H9 (cell line): ENCODE results near the gene XBP1. TPM values are rescaled to one million over a fixed set of nuclear protein-coding genes. Genes with fewer than 3 reads are reported as not detected.
"Not testable (repeated sequence)": the region's sequence is repeated elsewhere in the genome, so short reads cannot be mapped to it uniquely, and the experiment has no call there.

ENCODE experiments used
- DNase-seq: peaks from one replicate; pipeline ENCODE4 v3.0.0-alpha.2; 2017
- H2AFZ ChIP-seq: one replicate; pipeline ENCODE4 v1.6.1; 2013; ENCODE audit warnings: mild to moderate bottlenecking, low read length, control low read depth, moderate library complexity
- H2AK5ac ChIP-seq: 2 replicates; pipeline ENCODE4 v1.6.1; 2013; ENCODE audit warnings: low read length, control low read depth, mixed read lengths; ENCODE audit not compliant: insufficient read length
- H2BK120ac ChIP-seq: one replicate; pipeline ENCODE4 v1.6.1; 2013; ENCODE audit warnings: low read depth, mild to moderate bottlenecking, low read length, control low read depth, inconsistent platforms; ENCODE audit not compliant: poor library complexity, severe bottlenecking
- H2BK12ac ChIP-seq: 2 replicates; pipeline ENCODE4 v1.6.1; 2013; ENCODE audit warnings: low read length, control low read depth, mixed read lengths, low read depth; ENCODE audit not compliant: insufficient read length
- H2BK15ac ChIP-seq: 2 replicates; pipeline ENCODE4 v1.6.1; 2013; ENCODE audit warnings: low read depth, low read length, control low read depth
- H2BK20ac ChIP-seq: one replicate; pipeline ENCODE4 v1.6.1; 2013; ENCODE audit warnings: low read depth, mild to moderate bottlenecking, low read length, control low read depth, inconsistent platforms; ENCODE audit not compliant: poor library complexity, severe bottlenecking
- H2BK5ac ChIP-seq: 2 replicates; pipeline ENCODE4 v1.6.1; 2013; ENCODE audit warnings: low read length, control low read depth, mixed read lengths; ENCODE audit not compliant: insufficient read length
- H3K14ac ChIP-seq: 2 replicates; pipeline ENCODE4 v1.6.1; 2013; ENCODE audit warnings: low read length, control low read depth; ENCODE audit not compliant: insufficient read depth
- H3K18ac ChIP-seq: 2 replicates; pipeline ENCODE4 v1.6.1; 2013; ENCODE audit warnings: low read depth, mild to moderate bottlenecking, mixed read lengths, low read length, control low read depth; ENCODE audit not compliant: insufficient read length
- H3K23ac ChIP-seq: 2 replicates; pipeline ENCODE4 v1.6.1; 2013; ENCODE audit warnings: low read length, control low read depth, mixed read lengths, low read depth; ENCODE audit not compliant: insufficient read length
- H3K23me2 ChIP-seq: 2 replicates; pipeline ENCODE4 v1.6.1; 2013; ENCODE audit warnings: low read depth, mild to moderate bottlenecking, mixed read lengths, low read length, control low read depth; ENCODE audit not compliant: insufficient read length, poor library complexity, severe bottlenecking
- H3K27ac ChIP-seq: 2 replicates; pipeline ENCODE4 v1.5.1; 2013; ENCODE audit warnings: low read length, control low read depth, mixed read lengths, low read depth; ENCODE audit not compliant: insufficient read length
- H3K27me3 ChIP-seq: 2 replicates; pipeline ENCODE4 v1.6.1; 2013; ENCODE audit warnings: low read length, control low read depth, inconsistent platforms; ENCODE audit not compliant: insufficient read depth
- H3K4ac ChIP-seq: 2 replicates; pipeline ENCODE4 v1.6.1; 2013; ENCODE audit warnings: low read depth, mild to moderate bottlenecking, control low read depth, inconsistent platforms, low read length, moderate library complexity
- H3K4me1 ChIP-seq: 2 replicates; pipeline ENCODE4 v1.6.1; 2013; ENCODE audit warnings: low read length, control low read depth, inconsistent platforms; ENCODE audit not compliant: insufficient read depth
- H3K4me2 ChIP-seq: 2 replicates; pipeline ENCODE4 v1.6.1; 2013; ENCODE audit warnings: low read length, control low read depth, mixed read lengths; ENCODE audit not compliant: insufficient read length, insufficient read depth
- H3K56ac ChIP-seq: 2 replicates; pipeline ENCODE4 v1.6.1; 2013; ENCODE audit warnings: low read depth, mild to moderate bottlenecking, mixed read lengths, low read length, control low read depth; ENCODE audit not compliant: insufficient read length
- H3K79me1 ChIP-seq: 2 replicates; pipeline ENCODE4 v1.6.1; 2013; ENCODE audit warnings: low read depth, mild to moderate bottlenecking, moderate library complexity, low read length, control low read depth, inconsistent platforms; ENCODE audit not compliant: insufficient read depth, poor library complexity, severe bottlenecking
- H3K79me2 ChIP-seq: 2 replicates; pipeline ENCODE4 v1.6.1; 2013; ENCODE audit warnings: low read length, control low read depth, inconsistent platforms; ENCODE audit not compliant: insufficient read depth
- H3K9ac ChIP-seq: 2 replicates; pipeline ENCODE4 v1.6.1; 2013; ENCODE audit warnings: low read length, control low read depth, mixed read lengths; ENCODE audit not compliant: insufficient read length; ENCODE audit errors: extremely low read depth
- H3K9me3 ChIP-seq: one replicate; pipeline ENCODE4 v1.6.1; 2013; ENCODE audit warnings: low read depth, low read length, inconsistent platforms; ENCODE audit not compliant: control insufficient read depth
- H3T11ph ChIP-seq: one replicate; pipeline ENCODE4 v1.6.1; 2013; ENCODE audit warnings: mild to moderate bottlenecking, low read length, control low read depth, inconsistent platforms
- H4K20me1 ChIP-seq: one replicate; pipeline ENCODE4 v1.6.1; 2013; ENCODE audit not compliant: control insufficient read depth, insufficient read length, insufficient read depth
- H4K5ac ChIP-seq: 2 replicates; pipeline ENCODE4 v1.6.1; 2013; ENCODE audit warnings: low read depth, mild to moderate bottlenecking, mixed read lengths, low read length, control low read depth; ENCODE audit not compliant: insufficient read length
- H4K8ac ChIP-seq: replicated peaks from 2 replicates; pipeline ENCODE4 v1.6.1; 2013; ENCODE audit warnings: low read length, control low read depth, mixed read lengths, low read depth; ENCODE audit not compliant: insufficient read length
- H4K91ac ChIP-seq: 2 replicates; pipeline ENCODE4 v1.6.1; 2013; ENCODE audit warnings: low read depth, mild to moderate bottlenecking, moderate library complexity, mixed read lengths, low read length, control low read depth; ENCODE audit not compliant: insufficient read length
- H3K27ac Mint-ChIP-seq, 3 experiments: 2 replicates in 2 of 3; 3 replicates in 1 of 3; pipeline ENCODE4 v1.8.0; 2020 to 2021; ENCODE audit warnings: mixed read lengths in 3 of 3, mild to moderate bottlenecking in 1 of 3, moderate library complexity in 1 of 3
- H3K27me3 Mint-ChIP-seq: 2 replicates; pipeline ENCODE4 v1.8.0; 2021; ENCODE audit warnings: low read depth, mild to moderate bottlenecking, moderate library complexity, mixed read lengths
- H3K36me3 Mint-ChIP-seq, 3 experiments: 2 replicates in 2 of 3; 3 replicates in 1 of 3; pipeline ENCODE4 v1.8.0; 2020 to 2021; ENCODE audit warnings: low read depth in 3 of 3, mixed read lengths in 3 of 3; ENCODE audit not compliant: insufficient read depth in 1 of 3
- H3K4me1 Mint-ChIP-seq, 2 experiments: 2 replicates each; pipeline ENCODE4 v1.8.0; 2020; ENCODE audit warnings: mixed read lengths in 2 of 2
- H3K4me3 Mint-ChIP-seq, 2 experiments: 2 replicates in 1 of 2; 3 replicates in 1 of 2; pipeline ENCODE4 v1.8.0; 2020 to 2021; ENCODE audit warnings: mild to moderate bottlenecking in 2 of 2, mixed read lengths in 2 of 2, moderate library complexity in 1 of 2
- H3K9me3 Mint-ChIP-seq, 2 experiments: 2 replicates in 1 of 2; 3 replicates in 1 of 2; pipeline ENCODE4 v1.8.0; 2020; ENCODE audit warnings: mild to moderate bottlenecking in 2 of 2, mixed read lengths in 2 of 2, moderate library complexity in 1 of 2
- WGBS: extraction: QIAGEN DNeasy Blood & Tissue Kit; methylation state at CpG from one replicate; pipeline ENCODE4 v1.1.7; 2013; ENCODE audit warnings: missing lambda C conversion rate, low lambda C conversion rate, mixed read lengths; ENCODE audit not compliant: insufficient read length; ENCODE audit errors: extremely low coverage; 5-methylcytosine and 5-hydroxymethylcytosine counted together
- total RNA-seq: library from RNA; stranded (reverse); gene quantifications from 2 replicates; pipeline ENCODE4 v1.2.1, GENCODE V29; 2021
- TF ChIP-seq, protein P1 (sequence below): fragments of 200-600 bp; sonication (generic); conservative IDR thresholded peaks from 3 replicates; pipeline ENCODE4 v1.8.0; 2021; ENCODE audit warnings: antibody characterized with exemption, mild to moderate bottlenecking

The XBP1 gene
- total RNA-seq, 1 experiment from 2014 or later: 114 TPM

- Histone ChIP-seq H2BK20ac (no peak overlapping the region), H3K18ac (peak overlapping the region; percentile 96), H4K91ac (no peak overlapping the region), H2BK15ac (no peak overlapping the region), H2BK12ac (no peak overlapping the region), H2AK5ac (no peak overlapping the region), H2BK5ac (peak overlapping the region; percentile 46), H3K9ac (peak overlapping the region; percentile 36), H3K23ac (no peak overlapping the region), H4K20me1 (no peaks in the 10 kb centered on the region), H2BK120ac (no peak overlapping the region), H4K8ac (no peak overlapping the region), H3K14ac (peak overlapping the region; percentile 42; the same call in 1 of the 2 replicates), H2AFZ (no peak overlapping the region), H4K5ac (peak overlapping the region; percentile 11), H3K56ac (no peak overlapping the region), H3K4me2 (peak overlapping the region; percentile 29), H3K4ac (no peak overlapping the region; the same call in 1 of the 2 replicates), H3K27me3 (no peaks in the 10 kb centered on the region), H3K79me2 (no peaks in the 10 kb centered on the region), H3K9me3 (no peaks in the 10 kb centered on the region), H3T11ph (no peak overlapping the region), H3K4me1 (no peaks in the 10 kb centered on the region; the same call in 1 of the 2 replicates), H3K79me1 (no peaks in the 10 kb centered on the region), H3K23me2 (no peaks in the 10 kb centered on the region), H3K27ac (peak overlapping the region; percentile 92)
- TF ChIP-seq, protein P1, sequence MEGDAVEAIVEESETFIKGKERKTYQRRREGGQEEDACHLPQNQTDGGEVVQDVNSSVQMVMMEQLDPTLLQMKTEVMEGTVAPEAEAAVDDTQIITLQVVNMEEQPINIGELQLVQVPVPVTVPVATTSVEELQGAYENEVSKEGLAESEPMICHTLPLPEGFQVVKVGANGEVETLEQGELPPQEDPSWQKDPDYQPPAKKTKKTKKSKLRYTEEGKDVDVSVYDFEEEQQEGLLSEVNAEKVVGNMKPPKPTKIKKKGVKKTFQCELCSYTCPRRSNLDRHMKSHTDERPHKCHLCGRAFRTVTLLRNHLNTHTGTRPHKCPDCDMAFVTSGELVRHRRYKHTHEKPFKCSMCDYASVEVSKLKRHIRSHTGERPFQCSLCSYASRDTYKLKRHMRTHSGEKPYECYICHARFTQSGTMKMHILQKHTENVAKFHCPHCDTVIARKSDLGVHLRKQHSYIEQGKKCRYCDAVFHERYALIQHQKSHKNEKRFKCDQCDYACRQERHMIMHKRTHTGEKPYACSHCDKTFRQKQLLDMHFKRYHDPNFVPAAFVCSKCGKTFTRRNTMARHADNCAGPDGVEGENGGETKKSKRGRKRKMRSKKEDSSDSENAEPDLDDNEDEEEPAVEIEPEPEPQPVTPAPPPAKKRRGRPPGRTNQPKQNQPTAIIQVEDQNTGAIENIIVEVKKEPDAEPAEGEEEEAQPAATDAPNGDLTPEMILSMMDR: no peak
- Mint-ChIP-seq H3K27ac (peak overlapping the region; percentile 91 to 99 (median 96)), H3K27me3 (no peaks in the 10 kb centered on the region; the same call in 1 of the 2 replicates), H3K4me1 (peaks cover 18 to 25% of the 10 kb centered on the region in 2 experiments), H3K9me3 (peaks cover 10 to 11% of the 10 kb centered on the region in 2 experiments; a peak in 4 of 5 replicates), H3K4me3 (peak overlapping the region; percentile 37 to 67), H3K36me3 (peaks cover 12 to 19% (median 14%) of the 10 kb centered on the region in 3 experiments)
- peak; percentile 58 for DNase-seq
- WGBS: no CpG with 5 or more reads among the region's 3 CpGs
Measured at GRCh38 chr22:28759861-28760560, 40.4 kb downstream of the XBP1 start.

DNA sequence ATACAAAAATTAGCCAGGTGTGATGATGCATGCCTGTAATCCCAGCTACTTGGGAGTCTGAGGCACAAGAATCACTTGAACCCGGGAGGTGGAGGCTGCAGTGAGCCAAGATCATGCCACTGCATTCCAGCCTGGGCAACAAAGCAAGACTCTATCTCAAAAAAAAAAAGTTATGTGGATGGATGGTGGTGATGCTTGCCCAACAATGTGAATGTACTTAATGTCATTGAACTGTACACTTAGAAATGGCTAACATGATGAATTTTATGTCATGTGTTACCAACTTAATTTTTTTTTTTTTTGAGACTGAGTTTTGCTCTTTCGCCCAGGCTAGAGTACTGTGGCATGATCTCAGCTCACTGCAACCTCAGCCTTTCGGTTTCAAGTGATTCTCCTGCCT, 45.9 kb downstream of the XBP1 start:
- H3K4me1 ChIP-seq, H2BK5ac ChIP-seq, H3K27me3 ChIP-seq, H3K18ac ChIP-seq, H3K4me1 Mint-ChIP-seq, H2BK12ac ChIP-seq, H2AK5ac ChIP-seq, H2BK120ac ChIP-seq, H4K8ac ChIP-seq, H3K4me3 Mint-ChIP-seq, H4K20me1 ChIP-seq, H4K91ac ChIP-seq, H3K27me3 Mint-ChIP-seq, H3K27ac Mint-ChIP-seq, H3K23ac ChIP-seq, H3K23me2 ChIP-seq, H3K27ac ChIP-seq, H3T11ph ChIP-seq, H2BK20ac ChIP-seq, H3K4me2 ChIP-seq, H3K56ac ChIP-seq, H3K9ac ChIP-seq, H4K5ac ChIP-seq, DNase-seq, H3K14ac ChIP-seq, H3K4ac ChIP-seq, H3K79me2 ChIP-seq, H2AFZ ChIP-seq, H3K9me3 ChIP-seq, H2BK15ac ChIP-seq, H3K79me1 ChIP-seq: not testable (repeated sequence)
- Mint-ChIP-seq H3K36me3 (peaks cover 21 to 46% (median 43%) of the 10 kb centered on the region in 3 experiments), H3K9me3 (peaks cover 8 to 11% of the 10 kb centered on the region in 2 experiments; a peak in 3 of 5 replicates)
- WGBS: no CpG with 5 or more reads among the region's 3 CpGs
